Endothelial cell of umbilical vein (primary cell): ENCODE results near the gene RTN4RL1.

ENCODE experiments used
- EZH2 ChIP-seq: IDR thresholded peaks from 2 replicates; pipeline ENCODE4 v1.6.1; 2012; ENCODE audit warnings: borderline replicate concordance, low read depth, mild to moderate bottlenecking, moderate library complexity, low read length, inconsistent platforms; ENCODE audit not compliant: severe bottlenecking
- FOS ChIP-seq: IDR thresholded peaks from 2 replicates; pipeline ENCODE4 v1.6.1; 2011; ENCODE audit warnings: mild to moderate bottlenecking, low read length, moderate library complexity, borderline replicate concordance; ENCODE audit not compliant: insufficient read depth
- GATA2 ChIP-seq: IDR thresholded peaks from 2 replicates; pipeline ENCODE4 v1.7.0; 2011; ENCODE audit warnings: low read depth, mild to moderate bottlenecking, moderate library complexity, mixed read lengths, low read length; ENCODE audit not compliant: insufficient read length, insufficient read depth
- JUN ChIP-seq: IDR thresholded peaks from 2 replicates; pipeline ENCODE4 v1.6.1; 2011; ENCODE audit warnings: borderline replicate concordance, low read depth; ENCODE audit not compliant: insufficient read length, insufficient read depth
- MYC ChIP-seq: IDR thresholded peaks from one replicate; pipeline ENCODE4 v1.6.1; 2011; ENCODE audit warnings: mild to moderate bottlenecking, low read depth, low read length
- POLR2A ChIP-seq: IDR thresholded peaks from 2 replicates; pipeline ENCODE4 v1.6.1; 2012; ENCODE audit warnings: low read depth, mild to moderate bottlenecking, control low read depth, low read length
- POLR2AphosphoS5 ChIP-seq: IDR thresholded peaks from 2 replicates; pipeline ENCODE4 v1.6.1; 2012; ENCODE audit warnings: low read depth, mild to moderate bottlenecking, control low read depth, low read length, moderate library complexity; ENCODE audit not compliant: insufficient read depth
- TF ChIP-seq, protein P1 (sequence below), 2 donors: IDR thresholded peaks; 1 replicate in 1 of 2; 2 replicates in 1 of 2; pipeline ENCODE4 v1.5.1; 2011; ENCODE audit warnings: low read length in 2 of 2, mild to moderate bottlenecking in 2 of 2, moderate library complexity in 2 of 2, control low read depth in 1 of 2, inconsistent platforms in 1 of 2, low read depth in 1 of 2; ENCODE audit not compliant: insufficient read depth in 1 of 2; ENCODE audit errors: extremely low read depth in 1 of 2
- TF ChIP-seq, protein P2 (sequence below): IDR thresholded peaks from 2 replicates; pipeline ENCODE4 v1.6.1; 2011; ENCODE audit not compliant: insufficient read depth, insufficient read length

DNA sequence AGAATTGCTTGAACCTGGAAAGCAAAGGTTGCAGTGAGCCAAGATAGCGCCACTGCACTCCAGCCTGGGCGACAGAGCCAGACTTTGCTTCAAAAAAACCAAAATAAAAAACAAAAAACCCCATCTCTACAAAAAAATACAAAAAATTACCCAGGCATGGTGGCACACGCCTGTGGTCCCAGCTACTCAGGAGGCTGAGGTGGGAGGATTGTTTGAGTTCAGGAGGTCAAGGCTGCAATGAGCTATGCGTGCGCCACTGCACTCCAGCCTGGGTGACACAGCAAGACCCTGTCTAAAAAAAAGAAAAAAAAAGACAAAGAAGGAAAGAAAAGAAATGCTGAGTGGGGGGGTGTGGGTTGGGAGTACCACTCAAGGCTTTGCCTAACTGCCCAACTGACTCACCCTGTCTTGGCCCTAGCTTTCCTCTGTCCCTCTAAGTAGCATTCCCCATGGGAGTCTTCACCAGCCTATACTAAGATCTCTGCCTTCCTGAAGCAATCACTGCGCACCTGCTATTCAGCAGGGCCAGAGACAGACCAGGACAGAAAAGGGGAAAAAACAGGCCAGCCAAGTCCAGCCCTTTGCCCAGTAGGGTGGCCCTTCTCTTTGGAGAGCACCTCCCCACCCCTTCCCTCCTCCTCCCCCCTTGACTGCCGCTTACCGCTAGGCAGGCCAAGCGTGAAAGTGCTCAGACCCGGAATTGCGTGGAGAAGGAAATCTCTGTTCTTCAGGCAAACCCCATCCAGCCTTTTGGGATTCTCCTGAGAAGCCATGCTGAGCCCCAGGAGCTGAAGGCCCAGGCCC lies 45.8 kb downstream of the RTN4RL1 start:
- TF ChIP-seq, protein P1, sequence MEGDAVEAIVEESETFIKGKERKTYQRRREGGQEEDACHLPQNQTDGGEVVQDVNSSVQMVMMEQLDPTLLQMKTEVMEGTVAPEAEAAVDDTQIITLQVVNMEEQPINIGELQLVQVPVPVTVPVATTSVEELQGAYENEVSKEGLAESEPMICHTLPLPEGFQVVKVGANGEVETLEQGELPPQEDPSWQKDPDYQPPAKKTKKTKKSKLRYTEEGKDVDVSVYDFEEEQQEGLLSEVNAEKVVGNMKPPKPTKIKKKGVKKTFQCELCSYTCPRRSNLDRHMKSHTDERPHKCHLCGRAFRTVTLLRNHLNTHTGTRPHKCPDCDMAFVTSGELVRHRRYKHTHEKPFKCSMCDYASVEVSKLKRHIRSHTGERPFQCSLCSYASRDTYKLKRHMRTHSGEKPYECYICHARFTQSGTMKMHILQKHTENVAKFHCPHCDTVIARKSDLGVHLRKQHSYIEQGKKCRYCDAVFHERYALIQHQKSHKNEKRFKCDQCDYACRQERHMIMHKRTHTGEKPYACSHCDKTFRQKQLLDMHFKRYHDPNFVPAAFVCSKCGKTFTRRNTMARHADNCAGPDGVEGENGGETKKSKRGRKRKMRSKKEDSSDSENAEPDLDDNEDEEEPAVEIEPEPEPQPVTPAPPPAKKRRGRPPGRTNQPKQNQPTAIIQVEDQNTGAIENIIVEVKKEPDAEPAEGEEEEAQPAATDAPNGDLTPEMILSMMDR (IDR thresholded peaks at IDR 0.05; ENCODE audit: extremely low read depth in 1 of 2, insufficient read depth in 1 of 2, low read depth in 1 of 2, low read length in 2 of 2), result no peak
- TF ChIP-seq GATA2, result no peak
- TF ChIP-seq EZH2, result no peak
- TF ChIP-seq POLR2A, result no peak
- no peak for TF ChIP-seq JUN
- TF ChIP-seq FOS, result no peak
- no peak for TF ChIP-seq POLR2AphosphoS5
- no peak for TF ChIP-seq MYC
- TF ChIP-seq, protein P2, sequence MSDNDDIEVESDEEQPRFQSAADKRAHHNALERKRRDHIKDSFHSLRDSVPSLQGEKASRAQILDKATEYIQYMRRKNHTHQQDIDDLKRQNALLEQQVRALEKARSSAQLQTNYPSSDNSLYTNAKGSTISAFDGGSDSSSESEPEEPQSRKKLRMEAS, result no peak
